Measurements from ENCODE around the gene AGBL1.

Gene AGBL1

GRCh38 chr15:86568378-86568777, 488.7 kb downstream of the AGBL1 start:
- TF ChIP-seq TAF1 (IDR thresholded peaks at IDR 0.05; ENCODE audit: borderline replicate concordance, insufficient read depth, low read length) (no peak), POLR2AphosphoS5 (IDR thresholded peaks at IDR 0.05; ENCODE audit: low read depth, low read length) (no peak)

DNA sequence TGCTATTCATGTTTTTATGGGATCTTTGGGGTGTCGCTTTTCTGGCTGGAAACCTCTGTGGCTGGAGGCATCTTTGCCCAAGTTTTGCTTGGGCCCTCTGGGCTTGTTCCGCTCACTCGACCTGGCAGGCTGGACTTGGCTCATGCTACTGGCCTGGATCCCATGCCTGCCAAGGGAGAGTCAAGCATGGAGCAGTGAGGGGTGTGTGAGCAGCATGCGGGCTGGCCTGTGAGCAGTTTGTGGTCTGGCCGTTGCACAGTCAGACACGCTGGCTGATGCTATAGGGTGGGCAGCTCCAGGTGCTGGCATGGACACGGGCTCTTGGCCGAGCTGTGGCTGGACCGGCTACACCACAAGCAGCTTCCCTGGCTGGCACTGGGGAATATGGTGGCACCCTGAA, 491.1 kb downstream of the AGBL1 start:
- TF ChIP-seq SIN3A (IDR thresholded peaks at IDR 0.05; ENCODE audit: borderline replicate concordance, insufficient read depth, low read length), result no peak
- no peak for TF ChIP-seq TAF1 (IDR thresholded peaks at IDR 0.05; ENCODE audit: borderline replicate concordance, insufficient read depth, low read length)
- no peak for TF ChIP-seq REST (IDR thresholded peaks at IDR 0.05; ENCODE audit: insufficient read depth in 1 of 2, low read depth in 2 of 2, low read length in 2 of 2)
- TF ChIP-seq POLR2AphosphoS5 (IDR thresholded peaks at IDR 0.05; ENCODE audit: low read depth, low read length), result no peak
- no peak for TF ChIP-seq FOXP2 (optimal IDR thresholded peaks at IDR 0.05; ENCODE audit: borderline replicate concordance, extremely low read depth, extremely low read length, insufficient read depth)

- no peak for TF ChIP-seq SIN3A (IDR thresholded peaks at IDR 0.05; ENCODE audit: borderline replicate concordance, insufficient read depth, low read length)
- TF ChIP-seq TAF1 (IDR thresholded peaks at IDR 0.05; ENCODE audit: borderline replicate concordance, insufficient read depth, low read length), result no peak
- TF ChIP-seq REST (IDR thresholded peaks at IDR 0.05; ENCODE audit: insufficient read depth in 1 of 2, low read depth in 2 of 2, low read length in 2 of 2), result no peak
- no peak for TF ChIP-seq POLR2AphosphoS5 (IDR thresholded peaks at IDR 0.05; ENCODE audit: low read depth, low read length)
- no peak for TF ChIP-seq FOXP2 (optimal IDR thresholded peaks at IDR 0.05; ENCODE audit: borderline replicate concordance, extremely low read depth, extremely low read length, insufficient read depth)
Measured at GRCh38 chr15:86571873-86572272, 492.2 kb downstream of the AGBL1 start.

- TF ChIP-seq FOXP2 (optimal IDR thresholded peaks at IDR 0.05; ENCODE audit: borderline replicate concordance, extremely low read depth, extremely low read length, insufficient read depth) (no peak), REST (IDR thresholded peaks at IDR 0.05; ENCODE audit: insufficient read depth in 1 of 2, low read depth in 2 of 2, low read length in 2 of 2) (no peak)
Measured at GRCh38 chr15:86572368-86572841, 492.7 kb downstream of the AGBL1 start.

DNA sequence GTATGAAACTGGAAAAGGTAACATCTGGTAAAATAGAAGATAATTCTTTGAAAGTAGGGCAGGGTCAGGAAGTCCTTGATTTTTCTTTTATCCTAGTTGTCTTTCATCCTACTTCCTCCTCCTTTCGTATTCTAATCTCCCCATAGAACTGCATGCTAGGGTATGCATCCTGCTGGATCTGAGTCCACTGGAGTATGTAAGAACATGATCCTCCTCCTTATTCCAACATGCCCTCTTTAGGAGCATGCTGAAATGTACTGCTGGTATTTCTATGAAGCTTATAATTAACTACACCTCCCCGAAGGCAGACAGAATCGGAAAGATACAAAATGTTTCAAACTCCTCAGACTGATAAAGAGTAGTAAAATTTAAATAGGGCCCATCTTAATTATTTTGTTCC, 493.8 kb downstream of the AGBL1 start:
- TF ChIP-seq REST (IDR thresholded peaks at IDR 0.05; ENCODE audit: insufficient read depth in 1 of 2, low read depth in 2 of 2, low read length in 2 of 2), result no peak
- TF ChIP-seq FOXP2 (optimal IDR thresholded peaks at IDR 0.05; ENCODE audit: borderline replicate concordance, extremely low read depth, extremely low read length, insufficient read depth), result no peak
- no peak for TF ChIP-seq POLR2AphosphoS5 (IDR thresholded peaks at IDR 0.05; ENCODE audit: low read depth, low read length)
- no peak for TF ChIP-seq TAF1 (IDR thresholded peaks at IDR 0.05; ENCODE audit: borderline replicate concordance, insufficient read depth, low read length)
- TF ChIP-seq SIN3A (IDR thresholded peaks at IDR 0.05; ENCODE audit: borderline replicate concordance, insufficient read depth, low read length), result no peak

All from PFSK-1 (cell line).